ENCODE data around the gene TNFAIP6.

DNA sequence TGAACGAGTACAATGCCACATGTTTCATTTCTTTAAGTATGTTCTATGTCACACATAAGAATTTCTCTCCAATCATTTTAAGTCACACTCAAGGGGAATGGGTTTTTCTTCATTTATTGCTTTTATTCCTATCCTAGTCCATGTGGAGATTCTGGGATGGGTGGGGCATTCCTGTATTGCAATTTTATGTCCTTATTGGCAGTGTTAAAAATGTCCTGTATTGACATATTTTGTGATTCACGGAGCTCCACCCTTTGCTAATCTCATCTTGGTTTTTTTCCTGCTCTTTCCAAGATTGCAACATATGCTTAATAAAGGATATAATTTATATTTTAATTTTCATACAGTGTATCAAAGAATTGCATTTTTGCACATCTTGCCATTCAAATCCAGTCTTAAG is 3.4 kb upstream of the TNFAIP6 start:
- TF ChIP-seq CTCF (IDR thresholded peaks at IDR 0.05) (no peak), POLR2AphosphoS5 (IDR thresholded peaks at IDR 0.05) (no peak)

Data from suprapubic skin (tissue), 3 donors.